T-helper 1 cell treated with Interleukin-12 subunit alpha and Interleukin-12 subunit beta and Interleukin-4 antibody, amounts not matched to agents 30 μg/mL and 1 μg/mL, for 36 hours (primary cell): Measurements from ENCODE around the gene SINHCAF.

Experiments used
- H3K27ac Mint-ChIP-seq: one replicate; pipeline ENCODE4 v1.8.0; 2021; ENCODE audit warnings: mild to moderate bottlenecking, mixed read lengths
- H3K27me3 Mint-ChIP-seq: one replicate; pipeline ENCODE4 v1.8.0; 2021; ENCODE audit warnings: low read depth, mixed read lengths
- H3K36me3 Mint-ChIP-seq: one replicate; pipeline ENCODE4 v1.8.0; 2021; ENCODE audit warnings: low read depth, mixed read lengths
- H3K4me1 Mint-ChIP-seq: one replicate; pipeline ENCODE4 v1.8.0; 2021; ENCODE audit warnings: low read depth, mixed read lengths
- H3K4me3 Mint-ChIP-seq: one replicate; pipeline ENCODE4 v1.8.0; 2021; ENCODE audit warnings: mild to moderate bottlenecking, moderate library complexity, mixed read lengths
- H3K9me3 Mint-ChIP-seq: one replicate; pipeline ENCODE4 v1.8.0; 2021; ENCODE audit warnings: mixed read lengths

SINHCAF gene

DNA sequence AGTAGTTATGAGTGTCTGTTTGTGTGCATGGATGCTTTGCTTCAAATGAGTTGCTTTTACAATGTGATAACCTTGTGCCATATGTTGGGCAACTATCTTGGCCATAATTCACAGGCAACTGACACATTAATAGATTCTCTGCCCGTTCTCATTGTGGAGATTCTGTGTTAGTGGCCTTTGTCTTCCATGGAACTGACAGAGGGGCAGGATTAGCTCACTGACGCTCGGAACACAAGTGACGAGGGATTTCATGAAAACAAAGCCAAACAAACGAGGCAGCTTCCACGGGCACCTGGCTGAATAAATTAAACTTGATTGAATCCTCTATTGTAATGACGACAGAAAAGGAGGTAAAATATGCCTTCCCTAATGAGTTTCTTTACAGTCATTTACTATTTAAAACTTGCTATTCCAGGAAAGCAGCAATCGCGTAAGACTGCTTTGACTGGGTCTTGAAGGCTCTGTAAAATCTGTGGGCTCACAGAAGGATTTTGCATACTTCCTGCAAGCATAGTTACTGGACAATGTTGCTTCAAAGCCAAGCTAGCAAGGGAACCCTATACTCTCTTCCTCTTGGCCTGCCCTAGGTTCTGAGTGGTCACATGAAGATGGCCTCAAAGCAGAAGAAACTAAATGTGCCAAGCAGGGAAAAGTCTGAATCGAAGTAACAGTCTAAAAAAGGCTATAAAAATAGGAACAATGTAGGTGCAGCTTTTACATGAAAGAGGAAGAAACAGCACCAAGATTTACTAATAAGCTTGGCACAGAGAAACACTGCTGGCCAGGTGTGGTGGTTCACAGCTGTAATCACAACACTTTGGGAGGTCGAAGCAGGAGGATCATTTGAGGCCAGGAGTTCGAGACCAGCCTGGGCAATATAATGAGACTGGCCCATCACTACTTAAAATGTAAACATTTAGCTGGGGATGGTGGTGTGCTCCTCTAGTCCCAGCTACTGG lies 28.1 kb upstream of the SINHCAF start:
- no peaks in the 10 kb centered on the region for H3K36me3 Mint-ChIP-seq
- H3K27me3 Mint-ChIP-seq: peaks cover 15% of the 10 kb centered on the region
- H3K9me3 Mint-ChIP-seq: no peaks in the 10 kb centered on the region
- no peaks in the 10 kb centered on the region for H3K4me1 Mint-ChIP-seq
- H3K4me3 Mint-ChIP-seq: no peak overlapping the region
- no peak overlapping the region for H3K27ac Mint-ChIP-seq

- H3K4me1 Mint-ChIP-seq: no peaks in the 10 kb centered on the region
- H3K27ac Mint-ChIP-seq: no peak overlapping the region
- no peaks in the 10 kb centered on the region for H3K9me3 Mint-ChIP-seq
- H3K4me3 Mint-ChIP-seq: no peak overlapping the region
- H3K36me3 Mint-ChIP-seq: no peaks in the 10 kb centered on the region
- H3K27me3 Mint-ChIP-seq: peaks cover 9% of the 10 kb centered on the region
Measured at GRCh38 chr12:31346267-31346666, 20.3 kb upstream of the SINHCAF start.

DNA sequence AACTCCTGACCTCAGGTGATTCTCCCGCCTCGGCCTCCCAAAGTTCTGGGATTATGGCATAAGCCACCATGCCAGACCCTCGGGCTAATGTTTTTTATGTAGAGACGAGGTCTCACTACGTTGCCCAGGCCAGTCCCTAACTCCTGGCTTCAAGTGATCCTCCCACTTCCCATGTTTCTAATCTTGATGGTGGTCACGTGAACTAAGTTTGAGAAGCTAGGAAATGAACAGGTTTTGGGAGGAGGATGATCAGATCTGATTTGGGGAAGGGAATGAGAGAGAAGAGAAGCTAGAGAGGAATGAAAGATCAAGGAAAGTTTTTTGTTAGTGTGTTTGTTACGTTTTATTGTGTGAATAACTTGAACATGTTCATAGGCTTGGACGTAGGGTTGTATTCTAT lies 17.2 kb upstream of the SINHCAF start:
- Mint-ChIP-seq H3K27ac (no peak overlapping the region), H3K27me3 (no peaks in the 10 kb centered on the region), H3K36me3 (no peaks in the 10 kb centered on the region), H3K4me3 (no peak overlapping the region), H3K4me1 (no peaks in the 10 kb centered on the region), H3K9me3 (no peaks in the 10 kb centered on the region)

- H3K9me3 Mint-ChIP-seq: no peaks in the 10 kb centered on the region
- H3K4me1 Mint-ChIP-seq: no peaks in the 10 kb centered on the region
- H3K36me3 Mint-ChIP-seq: no peaks in the 10 kb centered on the region
- H3K27me3 Mint-ChIP-seq: no peaks in the 10 kb centered on the region
- no peak overlapping the region for H3K4me3 Mint-ChIP-seq
- H3K27ac Mint-ChIP-seq: no peak overlapping the region
Measured at GRCh38 chr12:31342286-31342685, 16.3 kb upstream of the SINHCAF start.

- Mint-ChIP-seq H3K9me3 (no peaks in the 10 kb centered on the region), H3K4me3 (no peak overlapping the region), H3K27ac (no peak overlapping the region), H3K36me3 (no peaks in the 10 kb centered on the region), H3K4me1 (no peaks in the 10 kb centered on the region), H3K27me3 (no peaks in the 10 kb centered on the region)
Measured at GRCh38 chr12:31339831-31340622, 14.1 kb upstream of the SINHCAF start.

GRCh38 chr12:31337952-31338351 lies 12.0 kb upstream of the SINHCAF start:
- H3K36me3 Mint-ChIP-seq: no peaks in the 10 kb centered on the region
- H3K4me3 Mint-ChIP-seq: no peak overlapping the region
- peaks cover 2% of the 10 kb centered on the region for H3K4me1 Mint-ChIP-seq
- no peak overlapping the region for H3K27ac Mint-ChIP-seq
- peaks cover 4% of the 10 kb centered on the region for H3K27me3 Mint-ChIP-seq
- no peaks in the 10 kb centered on the region for H3K9me3 Mint-ChIP-seq

DNA sequence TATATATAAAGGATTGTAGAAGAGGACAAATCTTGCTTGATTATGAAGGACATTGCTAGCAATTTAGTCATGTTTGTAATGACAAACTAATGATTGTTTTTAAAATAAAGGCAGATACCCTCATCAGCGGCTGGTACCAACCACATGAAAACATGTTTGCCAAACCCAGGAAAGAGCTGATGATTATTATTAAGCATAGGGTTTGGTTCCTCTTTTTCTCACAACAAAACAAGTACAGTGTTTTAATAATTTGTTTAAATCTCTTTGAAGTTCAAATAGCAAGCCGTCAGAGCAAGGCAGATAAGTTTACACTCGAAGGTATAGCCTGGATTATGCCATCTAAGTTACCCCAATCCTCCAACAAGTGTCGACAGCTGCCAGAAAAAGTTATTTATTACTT lies 5.3 kb upstream of the SINHCAF start:
- Mint-ChIP-seq H3K27me3 (peaks cover 19% of the 10 kb centered on the region), H3K4me3 (no peak overlapping the region), H3K9me3 (no peaks in the 10 kb centered on the region), H3K4me1 (peaks cover 7% of the 10 kb centered on the region), H3K36me3 (no peaks in the 10 kb centered on the region), H3K27ac (no peak overlapping the region)

DNA sequence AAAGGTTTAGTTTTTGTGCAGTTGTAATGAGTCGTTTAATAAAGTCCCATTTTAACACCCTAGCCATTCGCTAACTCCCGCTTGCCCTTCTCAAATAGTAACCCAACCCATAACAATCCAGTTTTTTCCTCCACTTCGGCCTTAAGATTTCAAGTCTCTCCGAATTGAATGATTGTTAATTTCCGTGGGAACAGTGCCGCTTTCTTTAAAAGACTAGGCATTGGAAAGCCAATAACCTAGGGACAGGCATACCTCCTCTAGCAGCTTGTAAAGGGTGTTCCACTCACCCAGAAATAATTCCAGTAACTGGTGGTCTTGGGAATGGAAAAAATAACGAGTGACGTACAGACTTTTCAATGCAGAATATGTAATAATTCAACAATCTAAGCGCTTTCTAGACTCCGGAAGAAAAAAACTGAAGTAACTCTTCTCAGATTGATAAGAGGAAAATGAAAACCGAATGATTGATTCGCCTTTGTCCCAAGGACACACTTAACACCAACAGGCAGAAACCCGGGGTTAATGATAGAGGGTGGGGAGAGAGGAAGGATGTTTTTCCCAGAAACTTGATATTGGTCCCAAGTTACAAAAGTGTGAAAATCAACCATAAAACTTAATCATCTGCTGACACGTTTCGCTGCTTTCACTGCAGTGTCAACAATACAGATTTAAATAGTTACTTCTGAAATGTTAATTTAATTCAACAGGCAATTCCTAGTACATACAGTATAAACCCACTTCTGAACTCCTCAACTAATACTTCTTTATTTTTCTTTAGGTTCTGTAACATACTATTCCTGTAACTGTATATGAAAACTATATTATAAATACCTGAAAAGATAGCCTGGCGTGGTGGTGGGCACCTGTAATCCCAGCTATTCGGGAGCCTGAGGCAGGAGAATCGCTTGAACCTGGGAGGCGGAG lies 1.0 kb upstream of the SINHCAF start:
- H3K4me3 Mint-ChIP-seq: peak overlapping the region; percentile 96
- peaks cover 6% of the 10 kb centered on the region for H3K36me3 Mint-ChIP-seq
- H3K4me1 Mint-ChIP-seq: peaks cover 16% of the 10 kb centered on the region
- H3K27me3 Mint-ChIP-seq: peaks cover 6% of the 10 kb centered on the region
- no peak overlapping the region for H3K27ac Mint-ChIP-seq
- H3K9me3 Mint-ChIP-seq: no peaks in the 10 kb centered on the region

DNA sequence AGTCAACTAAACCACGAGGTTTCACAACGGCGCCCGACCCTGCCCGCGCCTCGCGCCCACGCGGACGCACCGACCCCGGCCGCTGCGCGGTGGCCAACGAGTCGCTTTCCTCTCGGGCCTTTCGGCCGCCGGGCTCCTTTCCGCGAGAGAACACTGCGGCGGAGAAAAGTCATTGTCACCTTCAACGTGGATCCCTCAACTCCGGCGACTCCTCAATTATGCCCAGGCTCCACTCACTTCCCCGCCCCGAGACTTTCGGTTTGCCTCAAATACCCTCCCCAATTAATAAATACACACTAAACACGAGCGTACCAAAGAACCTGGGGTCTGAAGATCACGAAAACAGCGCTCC lies 450 bp downstream of the SINHCAF start:
- Mint-ChIP-seq H3K4me3 (peak overlapping the region; percentile 96), H3K27me3 (peaks cover under 1% of the 10 kb centered on the region), H3K9me3 (no peaks in the 10 kb centered on the region), H3K4me1 (peaks cover 30% of the 10 kb centered on the region), H3K36me3 (peaks cover 7% of the 10 kb centered on the region), H3K27ac (peak overlapping the region; percentile 95)

- H3K4me3 Mint-ChIP-seq: peak overlapping the region; percentile 96
- H3K36me3 Mint-ChIP-seq: peaks cover 7% of the 10 kb centered on the region
- peak overlapping the region; percentile 95 for H3K27ac Mint-ChIP-seq
Measured at GRCh38 chr12:31324845-31325523, 966 bp downstream of the SINHCAF start.

DNA sequence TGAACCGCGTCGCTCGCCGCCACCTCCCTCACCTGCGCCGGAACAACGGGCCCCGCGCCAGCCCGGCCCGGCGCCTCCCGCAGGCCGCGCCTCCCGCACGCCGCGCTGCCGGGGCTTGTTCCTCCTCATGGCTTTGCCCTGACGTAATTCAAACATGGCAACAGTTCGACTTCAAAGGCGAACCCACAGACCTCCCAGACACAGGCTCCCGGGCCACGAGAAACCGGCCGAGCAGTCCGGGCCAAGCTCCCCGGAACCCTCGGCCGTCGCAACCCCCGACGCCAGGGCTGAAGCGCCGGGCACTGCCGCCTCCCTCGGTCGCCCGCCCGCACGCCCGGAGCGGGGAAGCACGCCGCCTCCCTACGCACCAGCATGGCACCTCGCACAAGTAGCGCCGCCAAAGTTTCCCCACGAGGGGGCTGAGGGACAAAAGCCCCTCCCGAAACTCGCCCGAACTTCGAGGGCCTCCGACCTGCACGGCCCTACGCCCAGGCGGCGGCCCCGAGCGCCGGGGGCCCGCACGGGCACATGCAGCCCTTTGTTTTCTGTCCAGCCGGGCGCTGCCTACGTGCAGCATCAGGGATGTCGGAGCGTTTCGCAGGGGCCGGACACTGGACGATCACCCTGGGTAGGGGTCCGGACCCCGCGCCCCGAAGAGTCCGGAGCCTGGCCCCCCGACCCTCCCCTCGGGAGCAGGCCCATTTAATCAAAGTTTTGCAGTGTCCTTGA lies 1.7 kb downstream of the SINHCAF start:
- no peaks in the 10 kb centered on the region for H3K27me3 Mint-ChIP-seq
- peaks cover 9% of the 10 kb centered on the region for H3K36me3 Mint-ChIP-seq
- H3K9me3 Mint-ChIP-seq: no peaks in the 10 kb centered on the region
- H3K4me3 Mint-ChIP-seq: peak overlapping the region; percentile 96
- peak overlapping the region; percentile 95 for H3K27ac Mint-ChIP-seq
- peaks cover 41% of the 10 kb centered on the region for H3K4me1 Mint-ChIP-seq

More at GRCh38 chr12:31324845-31325523, 966 bp downstream of the SINHCAF start:
- Mint-ChIP-seq H3K9me3 (no peaks in the 10 kb centered on the region), H3K4me1 (peaks cover 35% of the 10 kb centered on the region), H3K27me3 (no peaks in the 10 kb centered on the region)

DNA sequence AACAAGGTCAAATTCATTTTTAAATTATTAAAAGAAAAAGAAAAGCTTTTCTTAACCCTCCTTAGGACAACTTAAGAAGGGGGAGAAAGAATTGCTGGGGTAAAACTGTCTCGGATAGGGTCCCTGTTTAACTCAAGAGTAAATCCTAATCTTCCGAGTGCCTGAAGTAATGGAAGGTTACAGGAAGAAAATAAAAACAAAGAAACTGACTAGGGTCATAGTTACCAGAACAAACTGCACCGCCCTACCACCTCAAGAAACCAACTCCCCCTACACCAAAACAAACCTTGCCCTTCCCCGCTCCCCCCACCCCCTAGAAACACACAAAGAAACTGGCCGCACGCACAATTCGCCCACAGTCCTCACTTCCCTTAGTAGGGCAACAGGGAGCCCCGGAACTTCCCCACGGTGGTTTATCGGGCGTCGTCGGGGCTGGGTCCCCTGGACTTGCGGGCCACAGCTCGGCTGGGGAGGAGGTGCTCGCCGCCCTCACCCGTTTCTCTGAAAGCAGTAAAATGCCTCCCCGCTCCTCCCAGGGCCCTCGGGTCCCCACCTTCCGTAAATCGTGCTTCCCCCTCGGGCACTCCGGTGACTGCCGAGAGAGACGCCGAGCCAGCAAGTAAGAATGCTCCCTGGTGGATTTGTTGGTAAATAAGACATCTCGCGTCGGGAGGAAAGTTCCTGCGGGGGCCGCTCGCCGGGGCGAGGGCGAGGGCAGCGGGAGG lies 2.4 kb downstream of the SINHCAF start:
- Mint-ChIP-seq H3K9me3 (no peaks in the 10 kb centered on the region), H3K4me3 (peak overlapping the region; percentile 96), H3K4me1 (peaks cover 45% of the 10 kb centered on the region), H3K27ac (peak overlapping the region; percentile 95), H3K27me3 (no peaks in the 10 kb centered on the region), H3K36me3 (peaks cover 9% of the 10 kb centered on the region)

GRCh38 chr12:31322801-31323207 lies 3.1 kb downstream of the SINHCAF start:
- peaks cover 9% of the 10 kb centered on the region for H3K36me3 Mint-ChIP-seq
- no peaks in the 10 kb centered on the region for H3K27me3 Mint-ChIP-seq
- H3K4me1 Mint-ChIP-seq: peaks cover 51% of the 10 kb centered on the region
- H3K9me3 Mint-ChIP-seq: no peaks in the 10 kb centered on the region
- peak overlapping the region; percentile 96 for H3K4me3 Mint-ChIP-seq
- H3K27ac Mint-ChIP-seq: peak overlapping the region; percentile 95
